22Rv1 (cell line): ENCODE results near the gene SHROOM2.

Source experiments
- ZFX ChIP-seq: fragments of 450-650 bp; IDR thresholded peaks from 2 replicates; pipeline ENCODE4 v1.6.1; 2017; ENCODE audit warnings: antibody characterized with exemption, borderline replicate concordance
- TF ChIP-seq, protein P1 (sequence below): fragments of 450-650 bp; IDR thresholded peaks from 2 replicates; pipeline ENCODE4 v1.5.1; 2017; ENCODE audit warnings: mild to moderate bottlenecking

GRCh38 chrX:9878146-9878820 lies 92.1 kb downstream of the SHROOM2 start:
- TF ChIP-seq, protein P1, sequence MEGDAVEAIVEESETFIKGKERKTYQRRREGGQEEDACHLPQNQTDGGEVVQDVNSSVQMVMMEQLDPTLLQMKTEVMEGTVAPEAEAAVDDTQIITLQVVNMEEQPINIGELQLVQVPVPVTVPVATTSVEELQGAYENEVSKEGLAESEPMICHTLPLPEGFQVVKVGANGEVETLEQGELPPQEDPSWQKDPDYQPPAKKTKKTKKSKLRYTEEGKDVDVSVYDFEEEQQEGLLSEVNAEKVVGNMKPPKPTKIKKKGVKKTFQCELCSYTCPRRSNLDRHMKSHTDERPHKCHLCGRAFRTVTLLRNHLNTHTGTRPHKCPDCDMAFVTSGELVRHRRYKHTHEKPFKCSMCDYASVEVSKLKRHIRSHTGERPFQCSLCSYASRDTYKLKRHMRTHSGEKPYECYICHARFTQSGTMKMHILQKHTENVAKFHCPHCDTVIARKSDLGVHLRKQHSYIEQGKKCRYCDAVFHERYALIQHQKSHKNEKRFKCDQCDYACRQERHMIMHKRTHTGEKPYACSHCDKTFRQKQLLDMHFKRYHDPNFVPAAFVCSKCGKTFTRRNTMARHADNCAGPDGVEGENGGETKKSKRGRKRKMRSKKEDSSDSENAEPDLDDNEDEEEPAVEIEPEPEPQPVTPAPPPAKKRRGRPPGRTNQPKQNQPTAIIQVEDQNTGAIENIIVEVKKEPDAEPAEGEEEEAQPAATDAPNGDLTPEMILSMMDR, result no peak
- no peak for TF ChIP-seq ZFX
